ENCODE data around the gene PDXK. TPM values are rescaled to one million over a fixed set of nuclear protein-coding genes. Genes with fewer than 3 reads are reported as not detected.

The PDXK gene
- total and polyA plus RNA-seq, 2 of the 13 experiments (the other 11 are each of a cell fraction or from before 2014, with no cell fraction given) = 114 to 184 TPM

DNA sequence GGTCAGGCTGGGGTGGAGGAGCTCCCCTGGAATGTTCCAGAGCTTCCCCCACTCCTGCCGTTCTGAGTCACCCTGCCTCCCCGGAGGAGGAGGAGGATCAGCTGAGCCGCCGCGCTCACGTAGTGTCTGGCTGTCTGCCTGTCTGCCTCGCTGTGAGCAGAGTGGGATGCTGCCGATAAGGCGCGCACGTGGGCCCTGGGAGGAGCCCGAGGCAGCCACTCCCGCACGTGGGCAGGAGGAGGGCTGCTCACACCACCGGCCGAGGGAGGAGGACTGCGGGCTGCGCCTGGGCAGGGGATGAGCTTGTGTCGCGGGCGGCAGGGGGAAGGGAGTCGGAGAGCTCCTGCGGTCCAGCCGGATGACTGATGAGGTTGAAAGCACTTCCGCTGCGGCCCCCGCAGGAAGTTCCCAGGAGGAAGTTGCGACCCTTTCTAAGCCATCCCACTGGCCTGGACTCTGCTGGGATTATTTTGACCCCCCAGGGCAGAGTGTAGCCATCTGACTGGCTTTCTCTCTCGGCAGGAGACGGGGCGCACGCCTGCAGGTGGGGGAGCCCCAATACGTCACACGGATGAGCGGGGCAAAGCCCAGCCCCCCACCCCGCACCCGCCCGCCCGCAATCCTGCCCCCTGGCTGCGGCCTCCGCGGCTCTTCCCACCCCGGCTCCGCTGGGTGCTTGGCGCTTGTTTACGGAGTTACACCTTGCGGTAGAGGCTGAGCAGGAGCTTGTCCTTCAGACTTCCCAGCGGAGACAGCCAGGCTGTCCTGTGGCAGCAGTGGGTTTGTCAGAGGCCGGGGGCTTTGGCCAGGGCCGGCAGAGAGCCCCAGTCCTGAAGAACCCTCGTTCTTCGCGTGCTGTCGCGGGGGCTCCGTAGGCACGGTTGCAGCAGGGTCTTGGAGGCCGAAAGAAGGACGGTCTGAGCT is 9.8 kb downstream of the PDXK start (continued):
- TF ChIP-seq YY1 (IDR thresholded peaks at IDR 0.05; ENCODE audit: insufficient read depth, insufficient replicate concordance, low read depth, low read length) (peak; percentile 63), BCLAF1 (IDR thresholded peaks at IDR 0.05) (no peak), NR2C2 (CRISPR knock-in tag; IDR thresholded peaks at IDR 0.05; ENCODE audit: borderline replicate concordance) (peak; percentile 68; the same call in 1 of the 2 replicates), ZSCAN31 (CRISPR knock-in tag; IDR thresholded peaks at IDR 0.05; ENCODE audit: low read depth) (peak; percentile 71), MXD1 (CRISPR knock-in tag; IDR thresholded peaks at IDR 0.05) (peak; percentile 91; the same call in 1 of the 2 replicates), CEBPB (IDR thresholded peaks at IDR 0.05; ENCODE audit: borderline replicate concordance, low read depth, low read length) (no peak), KDM4B (CRISPR knock-in tag; IDR thresholded peaks at IDR 0.05) (0 out of 2 replicates have a peak, but pooled peaks have one; percentile 78), ZBTB2 (CRISPR knock-in tag; IDR thresholded peaks at IDR 0.05; ENCODE audit: low read depth) (0 out of 2 replicates have a peak, but pooled peaks have one; percentile 44), ZNF629 (CRISPR knock-in tag; conservative IDR thresholded peaks at IDR 0.05) (0 out of 2 replicates have a peak, but pooled peaks have one; percentile 37), ZNF251 (CRISPR knock-in tag; IDR thresholded peaks at IDR 0.05) (no peak), NR0B2 (CRISPR knock-in tag; IDR thresholded peaks at IDR 0.05) (peak; percentile 96), ZBTB4 (CRISPR knock-in tag; IDR thresholded peaks at IDR 0.05; ENCODE audit: borderline replicate concordance) (0 out of 2 replicates have a peak, but pooled peaks have one; percentile 13)
- TF ChIP-seq, protein P1, sequence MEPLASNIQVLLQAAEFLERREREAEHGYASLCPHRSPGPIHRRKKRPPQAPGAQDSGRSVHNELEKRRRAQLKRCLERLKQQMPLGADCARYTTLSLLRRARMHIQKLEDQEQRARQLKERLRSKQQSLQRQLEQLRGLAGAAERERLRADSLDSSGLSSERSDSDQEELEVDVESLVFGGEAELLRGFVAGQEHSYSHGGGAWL (CRISPR knock-in tag; IDR thresholded peaks at IDR 0.05) = peak; percentile 93
- TF ChIP-seq, protein P2, sequence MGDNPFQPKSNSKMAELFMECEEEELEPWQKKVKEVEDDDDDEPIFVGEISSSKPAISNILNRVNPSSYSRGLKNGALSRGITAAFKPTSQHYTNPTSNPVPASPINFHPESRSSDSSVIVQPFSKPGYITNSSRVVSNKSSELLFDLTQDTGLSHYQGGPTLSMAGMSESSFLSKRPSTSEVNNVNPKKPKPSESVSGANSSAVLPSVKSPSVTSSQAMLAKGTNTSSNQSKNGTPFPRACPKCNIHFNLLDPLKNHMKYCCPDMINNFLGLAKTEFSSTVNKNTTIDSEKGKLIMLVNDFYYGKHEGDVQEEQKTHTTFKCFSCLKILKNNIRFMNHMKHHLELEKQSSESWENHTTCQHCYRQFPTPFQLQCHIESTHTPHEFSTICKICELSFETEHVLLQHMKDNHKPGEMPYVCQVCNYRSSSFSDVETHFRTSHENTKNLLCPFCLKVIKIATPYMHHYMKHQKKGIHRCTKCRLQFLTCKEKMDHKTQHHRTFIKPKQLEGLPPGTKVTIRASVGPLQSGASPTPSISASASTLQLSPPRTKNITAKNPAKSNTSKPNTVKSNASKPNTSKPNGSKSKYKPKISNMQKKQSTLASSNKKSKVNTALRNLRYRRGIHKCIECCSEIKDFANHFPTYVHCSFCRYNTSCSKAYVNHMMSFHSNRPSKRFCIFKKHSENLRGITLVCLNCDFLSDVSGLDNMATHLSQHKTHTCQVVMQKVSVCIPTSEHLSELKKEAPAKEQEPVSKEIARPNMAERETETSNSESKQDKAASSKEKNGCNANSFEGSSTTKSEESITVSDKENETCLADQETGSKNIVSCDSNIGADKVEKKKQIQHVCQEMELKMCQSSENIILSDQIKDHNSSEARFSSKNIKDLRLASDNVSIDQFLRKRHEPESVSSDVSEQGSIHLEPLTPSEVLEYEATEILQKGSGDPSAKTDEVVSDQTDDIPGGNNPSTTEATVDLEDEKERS (CRISPR knock-in tag; IDR thresholded peaks at IDR 0.05) = peak; percentile 86

All from HepG2 (cell line).